ENCODE results near the gene CYP2R1.

GRCh38 chr11:14916403-14916802, 24.4 kb upstream of the CYP2R1 start:
- no peak for TF ChIP-seq EZH2 (IDR thresholded peaks at IDR 0.05; ENCODE audit: borderline replicate concordance, low read depth, low read length, severe bottlenecking)
- TF ChIP-seq CTCF (IDR thresholded peaks at IDR 0.05; ENCODE audit: borderline replicate concordance, extremely low read depth, low read length, poor library complexity, severe bottlenecking): no peak
